ENCODE measurements around the gene MAPT.

Gene MAPT

GRCh38 chr17:45894022-45894784, at the start of gene MAPT:
Gene MAPT (plus strand): TSS chr17:45894554. CDS start chr17:45962338, 67,784 bp downstream.
- Mint-ChIP-seq H3K27ac (peak within 1 kb of the TSS; percentile 36), H3K36me3 (ENCODE audit: low read depth) (no peaks in the 10 kb centered on the region), H3K4me1 (ENCODE audit: low read depth) (peaks cover 5% of the 10 kb centered on the region), H3K9me3 (no peaks in the 10 kb centered on the region), H3K4me3 (peak within 1 kb of the TSS; percentile 77), H3K27me3 (ENCODE audit: low read depth) (peaks cover 65% of the 10 kb centered on the region)
- peak; percentile 87 for DNase-seq (ENCODE audit: low spot score)

DNA sequence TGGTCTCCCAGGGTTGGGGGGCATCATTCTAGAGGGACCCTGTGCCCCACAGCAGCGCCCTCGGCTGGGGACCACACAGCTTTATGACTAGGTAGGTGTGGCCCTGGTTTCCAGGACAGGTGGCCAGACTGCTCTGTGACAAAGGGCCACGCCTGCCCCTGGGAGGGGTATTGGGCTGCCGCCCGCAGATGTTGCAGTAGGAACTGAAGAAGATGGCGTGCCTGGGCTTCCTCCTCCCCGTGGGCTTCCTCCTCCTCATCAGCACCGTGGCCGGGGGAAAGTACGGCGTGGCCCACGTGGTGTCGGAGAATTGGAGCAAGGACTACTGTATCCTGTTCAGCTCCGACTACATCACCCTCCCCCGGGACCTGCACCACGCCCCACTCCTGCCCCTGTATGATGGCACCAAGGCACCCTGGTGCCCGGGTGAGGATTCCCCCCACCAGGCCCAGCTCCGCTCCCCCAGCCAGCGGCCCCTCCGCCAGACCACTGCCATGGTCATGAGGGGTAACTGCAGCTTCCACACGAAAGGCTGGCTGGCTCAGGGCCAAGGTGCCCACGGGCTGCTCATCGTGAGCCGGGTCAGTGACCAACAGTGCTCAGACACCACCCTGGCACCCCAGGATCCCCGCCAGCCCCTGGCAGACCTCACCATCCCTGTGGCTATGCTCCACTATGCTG, 49.5 kb upstream of the MAPT start, which contains the start of gene SPPL2C:
Gene SPPL2C (plus strand): TSS at position 187 of the 681 bp plus-strand sequence. CDS start 26 bp downstream, at position 213.
- no peak for DNase-seq (ENCODE audit: low spot score)
- Mint-ChIP-seq H3K4me3 (no peak within 1 kb of the TSS), H3K27me3 (ENCODE audit: low read depth) (no peaks in the 10 kb centered on the region), H3K9me3 (no peaks in the 10 kb centered on the region), H3K27ac (no peak within 1 kb of the TSS), H3K4me1 (ENCODE audit: low read depth) (no peaks in the 10 kb centered on the region), H3K36me3 (ENCODE audit: low read depth) (no peaks in the 10 kb centered on the region)

- no peak overlapping the region for H3K27ac Mint-ChIP-seq
- H3K36me3 Mint-ChIP-seq (ENCODE audit: low read depth): no peaks in the 10 kb centered on the region
- peaks cover 2% of the 10 kb centered on the region for H3K27me3 Mint-ChIP-seq (ENCODE audit: low read depth)
- DNase-seq (ENCODE audit: low spot score): no peak
- no peaks in the 10 kb centered on the region for H3K9me3 Mint-ChIP-seq
- H3K4me1 Mint-ChIP-seq (ENCODE audit: low read depth): no peaks in the 10 kb centered on the region
- H3K4me3 Mint-ChIP-seq: no peak overlapping the region
Observed at GRCh38 chr17:45845376-45846185, 48.8 kb upstream of the MAPT start.

GRCh38 chr17:45846223-45846622, 48.1 kb upstream of the MAPT start:
- Mint-ChIP-seq H3K27ac (no peak overlapping the region), H3K4me3 (no peak overlapping the region), H3K4me1 (ENCODE audit: low read depth) (no peaks in the 10 kb centered on the region), H3K9me3 (no peaks in the 10 kb centered on the region), H3K27me3 (ENCODE audit: low read depth) (peaks cover 6% of the 10 kb centered on the region), H3K36me3 (ENCODE audit: low read depth) (no peaks in the 10 kb centered on the region)
- DNase-seq (ENCODE audit: low spot score): no peak

DNA sequence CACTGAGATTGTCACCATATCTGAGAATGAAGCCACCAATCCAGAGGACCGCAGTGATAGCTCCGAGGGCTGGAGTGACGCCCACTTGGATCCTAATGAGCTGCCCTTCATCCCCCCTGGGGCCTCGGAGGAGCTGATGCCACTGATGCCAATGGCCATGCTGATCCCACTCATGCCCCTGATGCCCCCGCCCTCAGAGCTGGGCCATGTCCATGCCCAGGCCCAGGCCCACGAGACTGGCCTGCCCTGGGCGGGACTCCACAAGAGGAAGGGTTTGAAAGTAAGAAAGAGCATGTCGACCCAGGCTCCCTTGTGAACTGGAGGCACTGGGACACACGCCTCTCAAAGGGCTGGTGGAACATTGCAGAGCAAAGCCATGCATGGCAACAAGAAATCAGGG, 47.7 kb upstream of the MAPT start:
- H3K4me1 Mint-ChIP-seq (ENCODE audit: low read depth): no peaks in the 10 kb centered on the region
- no peaks in the 10 kb centered on the region for H3K36me3 Mint-ChIP-seq (ENCODE audit: low read depth)
- DNase-seq (ENCODE audit: low spot score): no peak
- peaks cover 6% of the 10 kb centered on the region for H3K27me3 Mint-ChIP-seq (ENCODE audit: low read depth)
- H3K4me3 Mint-ChIP-seq: no peak overlapping the region
- no peak overlapping the region for H3K27ac Mint-ChIP-seq
- no peaks in the 10 kb centered on the region for H3K9me3 Mint-ChIP-seq

DNA sequence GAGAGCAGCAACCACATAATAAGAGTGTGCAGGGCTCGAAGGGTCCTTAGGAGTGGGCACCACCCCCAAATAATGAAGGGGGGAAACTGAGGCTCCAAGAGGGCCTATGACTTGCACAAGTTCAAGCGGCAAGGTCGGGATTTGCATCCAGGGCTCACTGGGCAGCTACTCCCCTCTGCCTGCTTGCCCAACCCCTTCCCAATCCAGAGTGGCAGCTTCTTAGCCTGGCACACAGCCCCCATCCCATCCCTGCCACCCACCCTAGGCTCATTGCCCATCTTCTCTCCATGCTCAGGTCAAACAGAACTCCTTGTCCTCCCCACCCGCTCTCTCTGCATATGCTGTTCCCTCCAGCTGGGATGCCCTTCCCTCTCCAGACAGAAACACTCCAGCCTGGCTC, 47.3 kb upstream of the MAPT start:
- no peaks in the 10 kb centered on the region for H3K36me3 Mint-ChIP-seq (ENCODE audit: low read depth)
- H3K27me3 Mint-ChIP-seq (ENCODE audit: low read depth): peaks cover 7% of the 10 kb centered on the region
- no peak overlapping the region for H3K4me3 Mint-ChIP-seq
- no peak for DNase-seq (ENCODE audit: low spot score)
- no peaks in the 10 kb centered on the region for H3K4me1 Mint-ChIP-seq (ENCODE audit: low read depth)
- no peaks in the 10 kb centered on the region for H3K9me3 Mint-ChIP-seq
- no peak overlapping the region for H3K27ac Mint-ChIP-seq

GRCh38 chr17:45847747-45848146, 46.6 kb upstream of the MAPT start:
- H3K4me1 Mint-ChIP-seq (ENCODE audit: low read depth): peaks cover 2% of the 10 kb centered on the region
- H3K27me3 Mint-ChIP-seq (ENCODE audit: low read depth): peaks cover 12% of the 10 kb centered on the region
- no peaks in the 10 kb centered on the region for H3K9me3 Mint-ChIP-seq
- no peaks in the 10 kb centered on the region for H3K36me3 Mint-ChIP-seq (ENCODE audit: low read depth)
- no peak overlapping the region for H3K4me3 Mint-ChIP-seq
- no peak overlapping the region for H3K27ac Mint-ChIP-seq
- no peak for DNase-seq (ENCODE audit: low spot score)

- H3K4me1 Mint-ChIP-seq (ENCODE audit: low read depth): peaks cover 2% of the 10 kb centered on the region
- no peaks in the 10 kb centered on the region for H3K9me3 Mint-ChIP-seq
- H3K27me3 Mint-ChIP-seq (ENCODE audit: low read depth): peaks cover 12% of the 10 kb centered on the region
- DNase-seq (ENCODE audit: low spot score): no peak
- no peaks in the 10 kb centered on the region for H3K36me3 Mint-ChIP-seq (ENCODE audit: low read depth)
- no peak overlapping the region for H3K4me3 Mint-ChIP-seq
- no peak overlapping the region for H3K27ac Mint-ChIP-seq
Observed at GRCh38 chr17:45848405-45848804, 45.9 kb upstream of the MAPT start.

DNA sequence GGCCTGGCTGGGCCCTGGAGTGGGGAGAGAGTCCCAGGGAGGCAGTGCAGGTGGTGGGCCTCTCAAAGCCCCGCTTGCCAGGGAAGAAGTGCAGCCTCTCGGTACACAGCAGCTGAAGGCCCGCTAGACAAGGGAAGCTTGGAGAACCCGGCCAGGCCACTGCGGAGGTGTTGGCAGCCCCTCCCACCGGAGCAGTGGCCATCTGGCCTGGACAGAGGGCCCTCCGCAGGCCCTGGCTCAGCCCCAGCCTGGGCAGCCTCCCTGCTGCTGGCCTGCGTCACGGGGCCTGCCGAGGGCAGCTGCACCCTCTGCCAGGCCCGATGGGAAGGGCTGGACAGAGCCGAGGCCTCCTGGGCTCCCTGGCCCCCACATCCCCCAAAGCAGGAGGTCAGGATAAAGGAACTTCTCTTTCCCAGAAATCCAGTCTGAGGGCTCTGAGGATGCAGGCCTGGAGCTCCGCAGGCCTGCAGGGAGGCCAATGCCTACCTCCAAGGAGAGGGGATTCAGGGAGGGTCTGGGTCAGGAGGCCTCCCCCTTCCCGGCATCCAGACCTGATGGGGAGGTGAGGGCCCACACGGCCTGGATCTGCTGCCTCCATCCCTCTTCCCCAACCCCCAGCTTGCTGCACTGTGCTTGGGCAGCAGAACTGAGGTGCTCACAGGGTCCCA, 45.4 kb upstream of the MAPT start:
- Mint-ChIP-seq H3K4me3 (no peak overlapping the region), H3K27ac (no peak overlapping the region), H3K4me1 (ENCODE audit: low read depth) (peaks cover 2% of the 10 kb centered on the region), H3K27me3 (ENCODE audit: low read depth) (peaks cover 12% of the 10 kb centered on the region), H3K36me3 (ENCODE audit: low read depth) (no peaks in the 10 kb centered on the region), H3K9me3 (no peaks in the 10 kb centered on the region)
- no peak for DNase-seq (ENCODE audit: low spot score)

DNA sequence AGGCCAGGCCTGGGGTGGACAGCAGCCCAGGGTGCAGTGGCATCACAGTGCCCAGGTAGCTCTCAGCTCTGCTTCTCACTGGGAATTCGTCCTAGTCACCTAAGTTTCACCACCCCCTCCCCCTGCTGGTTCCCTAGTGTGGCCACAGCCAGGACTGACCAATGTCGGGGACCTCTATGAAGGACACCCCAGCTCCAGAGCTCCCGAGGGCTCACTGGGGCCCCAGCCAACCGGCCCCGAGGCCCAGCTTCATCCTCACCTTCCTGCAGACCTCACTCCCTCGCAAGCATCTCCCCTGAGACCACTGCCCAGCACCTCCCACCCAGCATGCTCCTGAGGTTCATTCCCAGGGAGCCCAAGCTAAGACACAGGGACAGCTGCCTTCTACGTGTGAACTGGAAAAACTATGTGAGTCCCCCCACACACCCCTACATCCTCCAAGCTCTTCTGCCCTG, 44.8 kb upstream of the MAPT start:
- H3K4me3 Mint-ChIP-seq: no peak overlapping the region
- no peaks in the 10 kb centered on the region for H3K36me3 Mint-ChIP-seq (ENCODE audit: low read depth)
- H3K27me3 Mint-ChIP-seq (ENCODE audit: low read depth): peaks cover 12% of the 10 kb centered on the region
- no peak overlapping the region for H3K27ac Mint-ChIP-seq
- no peaks in the 10 kb centered on the region for H3K9me3 Mint-ChIP-seq
- no peak for DNase-seq (ENCODE audit: low spot score)
- peaks cover 2% of the 10 kb centered on the region for H3K4me1 Mint-ChIP-seq (ENCODE audit: low read depth)

DNA sequence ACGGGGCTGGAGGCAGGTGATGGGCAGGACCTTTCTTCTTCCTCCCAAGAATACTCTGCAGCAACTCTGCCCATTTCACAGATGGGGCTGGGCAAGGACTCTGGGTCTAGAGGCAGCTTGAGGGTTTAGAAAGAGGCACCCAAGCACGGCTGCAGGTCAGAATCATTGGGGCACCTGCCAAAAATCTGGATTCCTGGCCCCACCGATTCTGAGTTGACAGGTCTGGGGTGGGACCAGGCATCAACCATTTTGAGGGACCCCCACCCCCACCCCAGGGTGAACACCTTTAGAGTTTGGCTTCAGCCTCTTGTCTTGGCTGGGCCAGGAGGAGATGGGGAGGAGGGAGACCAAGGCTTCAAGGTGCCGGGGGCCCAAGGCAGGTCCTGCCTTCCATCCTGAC, 44.3 kb upstream of the MAPT start:
- no peaks in the 10 kb centered on the region for H3K36me3 Mint-ChIP-seq (ENCODE audit: low read depth)
- H3K4me1 Mint-ChIP-seq (ENCODE audit: low read depth): peaks cover 2% of the 10 kb centered on the region
- DNase-seq (ENCODE audit: low spot score): no peak
- peaks cover 12% of the 10 kb centered on the region for H3K27me3 Mint-ChIP-seq (ENCODE audit: low read depth)
- no peaks in the 10 kb centered on the region for H3K9me3 Mint-ChIP-seq
- no peak overlapping the region for H3K27ac Mint-ChIP-seq
- H3K4me3 Mint-ChIP-seq: no peak overlapping the region

DNA sequence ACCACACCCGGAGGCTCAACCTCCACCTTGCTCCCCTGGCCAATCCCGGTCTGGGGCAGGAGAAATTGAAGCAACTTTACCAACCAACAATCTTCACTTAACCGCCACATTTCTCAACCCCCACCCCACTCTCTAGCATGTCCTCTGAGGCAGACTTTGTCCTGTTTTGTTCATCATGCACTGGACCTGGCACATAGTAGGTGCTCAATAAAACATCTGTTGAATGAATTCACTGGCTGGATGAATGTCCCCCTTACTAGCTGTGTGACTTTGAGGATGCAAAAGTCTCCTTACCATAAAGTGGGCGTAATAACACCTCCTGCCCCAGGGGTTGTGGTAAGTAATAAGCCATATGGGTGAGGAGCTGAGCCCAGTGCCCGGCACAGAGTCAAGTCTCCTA, 43.9 kb upstream of the MAPT start:
- Mint-ChIP-seq H3K9me3 (no peaks in the 10 kb centered on the region), H3K27ac (no peak overlapping the region), H3K36me3 (ENCODE audit: low read depth) (no peaks in the 10 kb centered on the region), H3K4me3 (no peak overlapping the region), H3K4me1 (ENCODE audit: low read depth) (peaks cover 2% of the 10 kb centered on the region), H3K27me3 (ENCODE audit: low read depth) (peaks cover 12% of the 10 kb centered on the region)
- no peak for DNase-seq (ENCODE audit: low spot score)

GRCh38 chr17:45851022-45851421, 43.3 kb upstream of the MAPT start:
- Mint-ChIP-seq H3K36me3 (ENCODE audit: low read depth) (no peaks in the 10 kb centered on the region), H3K9me3 (no peaks in the 10 kb centered on the region), H3K27ac (no peak overlapping the region), H3K27me3 (ENCODE audit: low read depth) (peaks cover 16% of the 10 kb centered on the region), H3K4me1 (ENCODE audit: low read depth) (peaks cover 2% of the 10 kb centered on the region), H3K4me3 (no peak overlapping the region)
- DNase-seq (ENCODE audit: low spot score): no peak

All from T-helper 2 cell treated with Interferon-gamma antibody and Interleukin-4, amounts not matched to agents 5 μg/mL and 100 μg/mL, for 36 hours (primary cell).